ENCODE results near the gene CTSO.

CTSO gene

GRCh38 chr4:155878611-155879010 is 75.1 kb downstream of the CTSO start:
- Histone ChIP-seq H3K27ac (no peak overlapping the region), H3K4me3 (no peak overlapping the region)

GRCh38 chr4:155877971-155878370 is 75.7 kb downstream of the CTSO start:
- Histone ChIP-seq H3K27ac (no peak overlapping the region), H3K4me3 (no peak overlapping the region)

- Histone ChIP-seq H3K4me3 (no peak overlapping the region), H3K27ac (no peak overlapping the region)
These were observed 77.8 kb downstream of the CTSO start for GRCh38 chr4:155875878-155876277.
